Measurements from ENCODE around the gene GLTP. TPM values are rescaled to one million over a fixed set of nuclear protein-coding genes. Genes with fewer than 3 reads are reported as not detected.

The GLTP gene
- total and polyA plus RNA-seq, 2 of the 13 experiments (the other 11 are each of a cell fraction or from before 2014, with no cell fraction given): 10.7 to 12.9 TPM

- no peak overlapping the region for H3K27ac ChIP-seq (ENCODE audit: extremely low read length, insufficient read depth, low read length)
- DNase-seq (ENCODE audit: low spot score): no peak
- no peaks in the 10 kb centered on the region for H3K27me3 ChIP-seq (ENCODE audit: control insufficient read depth in 1 of 2, insufficient read depth in 2 of 2, low read length in 2 of 2)
- peaks cover 6 to 19% of the 10 kb centered on the region in 2 experiments; a peak in 4 of 5 replicates for H3K36me3 ChIP-seq (replicated peaks in 1 of 2; ENCODE audit: control insufficient read depth in 1 of 2, insufficient read depth in 2 of 2, low read length in 2 of 2)
- H3K4me1 ChIP-seq (ENCODE audit: insufficient read depth, low read length): peaks cover 25% of the 10 kb centered on the region
- H3K9ac ChIP-seq (ENCODE audit: insufficient read depth, low read depth, low read length): no peak overlapping the region
- ChIA-PET POLR2A (no interaction called here), CTCF (ENCODE audit: low intra/inter-chr PET ratio, low total read pairs) (interaction anchor here (0.9 to 2.3 kb wide), 2 partner anchors 10 to 75 kb away, joined by 3 to 10 read pairs; no protein-coding TSS in a partner anchor)
- intact Hi-C loops (cut with micrococcal nuclease; ENCODE audit: unreplicated experiment) (loop anchor here (5.0 kb wide), 1 partner anchor 76 kb away; no protein-coding TSS in a partner anchor), in situ Hi-C loops (cut with HindIII; ENCODE audit: extremely low pct_ligation_motif_present, low pct_unique_long_range_greater_than_20kb) (no loop called here)
- BruUV-seq (replicated peaks): no TSS peak
- WGBS (ENCODE audit: low lambda C conversion rate): 91% methylated on average over 6 of the region's 12 CpGs
- H3K4me3 ChIP-seq (replicated peaks in 1 of 3; ENCODE audit: insufficient read depth in 1 of 3, low read depth in 2 of 3, low read length in 3 of 3): no peak overlapping the region
- H3K9me3 ChIP-seq (ENCODE audit: low read length): no peaks in the 10 kb centered on the region
- H4K20me1 ChIP-seq (ENCODE audit: insufficient read depth, low read length): no peaks in the 10 kb centered on the region
- ATAC-seq: no peak
- FAIRE-seq: no peak
- no peak overlapping the region for H2AFZ ChIP-seq (ENCODE audit: low read length)
- no peaks in the 10 kb centered on the region for H3K79me2 ChIP-seq (ENCODE audit: insufficient read depth, low read length)
- TF ChIP-seq AGO2 (optimal IDR thresholded peaks at IDR 0.05; ENCODE audit: low read depth, low read length): peak; percentile 36
- TF ChIP-seq ZMYM2 (CRISPR knock-in tag; IDR thresholded peaks at IDR 0.05): no peak
- no peak for TF ChIP-seq MLLT10 (CRISPR knock-in tag; IDR thresholded peaks at IDR 0.05)
- TF ChIP-seq TSC22D2 (CRISPR knock-in tag; IDR thresholded peaks at IDR 0.05; ENCODE audit: borderline replicate concordance): no peak
- no peak for TF ChIP-seq ZBTB38 (CRISPR knock-in tag; IDR thresholded peaks at IDR 0.05)
- TF ChIP-seq, protein P1, sequence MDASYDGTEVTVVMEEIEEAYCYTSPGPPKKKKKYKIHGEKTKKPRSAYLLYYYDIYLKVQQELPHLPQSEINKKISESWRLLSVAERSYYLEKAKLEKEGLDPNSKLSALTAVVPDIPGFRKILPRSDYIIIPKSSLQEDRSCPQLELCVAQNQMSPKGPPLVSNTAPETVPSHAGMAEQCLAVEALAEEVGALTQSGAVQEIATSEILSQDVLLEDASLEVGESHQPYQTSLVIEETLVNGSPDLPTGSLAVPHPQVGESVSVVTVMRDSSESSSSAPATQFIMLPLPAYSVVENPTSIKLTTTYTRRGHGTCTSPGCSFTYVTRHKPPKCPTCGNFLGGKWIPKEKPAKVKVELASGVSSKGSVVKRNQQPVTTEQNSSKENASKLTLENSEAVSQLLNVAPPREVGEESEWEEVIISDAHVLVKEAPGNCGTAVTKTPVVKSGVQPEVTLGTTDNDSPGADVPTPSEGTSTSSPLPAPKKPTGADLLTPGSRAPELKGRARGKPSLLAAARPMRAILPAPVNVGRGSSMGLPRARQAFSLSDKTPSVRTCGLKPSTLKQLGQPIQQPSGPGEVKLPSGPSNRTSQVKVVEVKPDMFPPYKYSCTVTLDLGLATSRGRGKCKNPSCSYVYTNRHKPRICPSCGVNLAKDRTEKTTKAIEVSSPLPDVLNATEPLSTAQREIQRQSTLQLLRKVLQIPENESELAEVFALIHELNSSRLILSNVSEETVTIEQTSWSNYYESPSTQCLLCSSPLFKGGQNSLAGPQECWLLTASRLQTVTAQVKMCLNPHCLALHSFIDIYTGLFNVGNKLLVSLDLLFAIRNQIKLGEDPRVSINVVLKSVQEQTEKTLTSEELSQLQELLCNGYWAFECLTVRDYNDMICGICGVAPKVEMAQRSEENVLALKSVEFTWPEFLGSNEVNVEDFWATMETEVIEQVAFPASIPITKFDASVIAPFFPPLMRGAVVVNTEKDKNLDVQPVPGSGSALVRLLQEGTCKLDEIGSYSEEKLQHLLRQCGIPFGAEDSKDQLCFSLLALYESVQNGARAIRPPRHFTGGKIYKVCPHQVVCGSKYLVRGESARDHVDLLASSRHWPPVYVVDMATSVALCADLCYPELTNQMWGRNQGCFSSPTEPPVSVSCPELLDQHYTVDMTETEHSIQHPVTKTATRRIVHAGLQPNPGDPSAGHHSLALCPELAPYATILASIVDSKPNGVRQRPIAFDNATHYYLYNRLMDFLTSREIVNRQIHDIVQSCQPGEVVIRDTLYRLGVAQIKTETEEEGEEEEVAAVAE (CRISPR knock-in tag; IDR thresholded peaks at IDR 0.05; ENCODE audit: borderline replicate concordance): no peak
- TF ChIP-seq ZNF841 (CRISPR knock-in tag; IDR thresholded peaks at IDR 0.05; ENCODE audit: borderline replicate concordance): no peak
- H3K4me2 ChIP-seq (ENCODE audit: low read depth, low read length): no peak overlapping the region
Observed at GRCh38 chr12:109928058-109928656, 47.8 kb upstream of the GLTP start.
